ENCODE results near the gene FLAD1.

FLAD1 gene

DNA sequence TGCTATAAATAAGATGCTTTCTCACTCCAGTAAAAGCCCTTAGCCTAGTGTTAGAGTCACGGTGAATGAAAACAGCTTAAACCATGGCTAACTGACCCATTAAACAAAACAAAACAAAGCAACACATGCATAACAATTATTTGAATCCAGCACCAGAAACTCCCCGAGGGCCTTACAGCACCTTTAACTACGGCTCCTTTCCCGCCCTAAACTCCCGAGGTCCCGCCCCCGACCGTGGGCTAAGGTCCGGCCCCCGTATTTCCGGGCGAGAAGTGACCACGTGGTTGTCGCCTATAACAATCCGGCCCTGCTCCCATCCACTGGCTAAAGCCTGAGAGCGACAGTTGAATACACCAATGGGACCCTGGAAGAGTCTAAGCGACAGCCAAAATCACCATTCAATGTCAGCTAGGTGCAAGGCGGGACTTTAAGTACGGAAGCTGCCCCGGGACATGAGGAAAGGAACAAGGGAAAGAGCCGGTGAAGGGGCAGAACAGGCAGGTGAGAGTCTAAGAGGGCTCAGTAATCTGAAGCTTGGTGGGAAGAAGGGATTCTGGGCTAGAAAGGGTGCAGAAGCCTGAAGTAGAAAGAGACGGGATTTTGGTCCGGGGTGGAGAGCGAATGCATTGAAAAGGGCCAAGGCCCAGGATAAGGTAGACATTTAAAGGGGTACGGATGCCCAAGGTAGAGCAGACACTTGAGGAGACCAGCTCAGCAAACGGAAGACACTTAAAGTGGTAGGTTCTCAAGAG lies at the start of gene FLAD1:
Gene FLAD1 (plus strand): TSS at position 448 of the 752 bp plus-strand sequence. CDS start 351 bp downstream, outside the sequence.
- DNase-seq (ENCODE audit: low read depth in 4 of 4, low spot score in 1 of 4): peak; percentile 86 to 96 (median 94)

- no peak for DNase-seq (ENCODE audit: low read depth in 4 of 4, low spot score in 1 of 4)
These were observed 48.7 kb upstream of the FLAD1 start for GRCh38 chr1:154934358-154934948.

GRCh38 chr1:154935749-154936554 lies 47.2 kb upstream of the FLAD1 start:
- DNase-seq (ENCODE audit: low read depth in 4 of 4, low spot score in 1 of 4): no peak

- DNase-seq (ENCODE audit: low read depth in 4 of 4, low spot score in 1 of 4): peak; percentile 81 to 92 (median 88)
These were observed 46.5 kb upstream of the FLAD1 start, which contains the start of gene PMVK for GRCh38 chr1:154936555-154937084. Gene PMVK, minus strand, starts transcription at chr1:154936719. Its CDS starts 34 bp downstream, at chr1:154936685.

- DNase-seq (ENCODE audit: low read depth in 4 of 4, low spot score in 1 of 4): peak; percentile 67 to 84 (median 77)
These were observed 45.8 kb upstream of the FLAD1 start for GRCh38 chr1:154937085-154937987.

DNA sequence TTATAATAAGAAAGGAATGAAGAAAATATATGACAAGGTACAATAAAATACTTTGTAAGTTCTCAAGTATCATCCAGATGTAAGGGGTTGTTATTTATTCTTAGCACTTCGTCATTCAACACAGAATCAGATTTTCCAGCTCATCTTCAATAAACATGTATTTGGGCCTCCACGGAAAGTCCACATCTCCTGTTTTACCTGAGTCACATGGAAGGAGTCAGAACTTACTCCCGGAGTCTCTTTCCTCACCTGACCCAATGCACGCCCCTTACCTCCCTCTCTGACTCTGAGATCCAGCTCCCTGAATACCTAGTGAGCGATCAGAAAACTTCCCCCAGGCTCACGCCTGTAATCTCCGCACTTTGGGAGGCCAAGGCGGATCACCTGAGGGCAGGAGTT lies 45.2 kb upstream of the FLAD1 start:
- DNase-seq (ENCODE audit: low read depth in 4 of 4, low spot score in 1 of 4): no peak

GRCh38 chr1:154938604-154939399 lies 44.3 kb upstream of the FLAD1 start:
- no peak for DNase-seq (ENCODE audit: low read depth in 4 of 4, low spot score in 1 of 4)

DNA sequence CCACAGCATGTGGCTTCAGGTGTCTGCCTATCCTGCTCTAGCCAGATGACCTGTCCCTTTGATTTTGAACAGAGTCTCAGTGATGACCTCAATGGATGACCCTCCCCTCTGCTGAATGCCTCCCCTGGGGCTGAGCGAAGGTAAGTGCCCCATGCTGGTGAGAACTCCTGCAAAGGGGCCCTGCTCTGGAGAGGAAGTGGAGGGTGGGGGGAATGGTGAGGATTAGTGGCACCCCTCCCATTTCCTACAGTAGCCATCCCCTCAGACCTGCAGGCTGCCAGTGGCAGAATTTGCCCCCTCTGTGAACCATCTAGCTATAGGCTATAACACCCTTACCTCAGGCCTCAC lies 43.0 kb upstream of the FLAD1 start:
- DNase-seq (ENCODE audit: low read depth in 4 of 4, low spot score in 1 of 4): no peak

GRCh38 chr1:154940651-154941194 lies 42.4 kb upstream of the FLAD1 start:
- no peak for DNase-seq (ENCODE audit: low read depth in 4 of 4, low spot score in 1 of 4)

- DNase-seq (ENCODE audit: low read depth in 4 of 4, low spot score in 1 of 4): no peak
These were observed 41.7 kb upstream of the FLAD1 start for GRCh38 chr1:154941333-154942013.

- DNase-seq (ENCODE audit: low read depth in 4 of 4, low spot score in 1 of 4): no peak
These were observed 39.3 kb upstream of the FLAD1 start for GRCh38 chr1:154943649-154944400.

DNA sequence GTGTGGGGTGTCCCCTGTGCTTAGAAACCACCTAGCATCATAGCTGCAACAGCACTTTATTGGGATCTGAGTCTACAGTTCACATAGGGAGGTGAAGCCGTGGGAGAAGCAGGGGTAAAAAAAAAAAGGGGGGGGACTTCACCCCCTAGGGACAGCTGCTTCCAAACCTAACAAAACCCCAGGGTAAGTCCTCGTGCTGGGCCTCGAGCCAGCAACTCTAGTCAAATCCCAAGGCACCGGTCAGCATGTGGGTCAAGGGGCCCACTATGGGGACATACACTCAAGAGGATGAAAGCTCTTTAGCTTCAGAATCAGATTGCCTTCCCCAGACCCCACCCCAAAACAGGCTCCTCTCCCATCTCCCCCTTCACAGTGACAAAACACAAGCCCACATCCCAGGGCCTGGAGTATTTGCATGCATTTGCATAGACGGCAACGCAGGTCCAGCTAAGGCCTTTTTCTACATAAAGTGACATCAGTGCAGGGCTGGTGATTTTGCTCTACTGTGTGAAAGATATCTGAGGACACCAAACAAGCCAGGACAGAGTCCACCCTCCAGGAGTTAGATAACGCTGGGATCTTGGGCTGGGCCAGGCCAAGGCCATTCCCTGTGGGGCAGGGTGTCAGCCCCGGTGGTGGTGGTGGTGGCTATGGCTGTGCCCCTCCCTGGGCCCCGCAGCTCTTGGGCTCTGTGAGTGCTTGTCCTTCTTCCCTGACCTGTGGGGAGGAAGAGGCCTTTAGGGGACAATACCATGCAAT lies 38.6 kb upstream of the FLAD1 start:
- DNase-seq (ENCODE audit: low read depth in 4 of 4, low spot score in 1 of 4): no peak

- no peak for DNase-seq (ENCODE audit: low read depth in 4 of 4, low spot score in 1 of 4)
These were observed 37.8 kb upstream of the FLAD1 start for GRCh38 chr1:154945160-154945961.

GRCh38 chr1:154945962-154946850 lies 36.9 kb upstream of the FLAD1 start:
- DNase-seq (ENCODE audit: low read depth in 4 of 4, low spot score in 1 of 4): no peak

DNA sequence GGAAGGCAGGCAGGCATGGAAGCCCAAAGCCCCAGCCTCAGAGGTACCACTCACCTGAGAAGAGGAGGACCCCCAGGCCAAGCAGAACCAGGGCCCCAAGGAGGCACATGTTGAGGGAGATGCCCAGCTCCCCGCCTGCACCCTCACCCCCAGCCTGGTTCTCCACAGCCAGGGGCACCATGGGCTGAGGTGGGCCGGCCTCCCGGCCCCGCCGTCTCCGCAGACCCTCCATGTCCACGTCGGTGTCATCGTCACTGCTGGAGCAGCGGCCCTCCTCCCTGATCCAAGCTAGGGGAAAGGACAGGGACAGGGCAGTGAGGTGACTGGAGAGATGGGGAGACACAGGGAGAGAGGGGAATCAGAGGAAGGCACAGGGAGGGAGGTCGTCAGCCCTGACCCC lies 35.1 kb upstream of the FLAD1 start:
- no peak for DNase-seq (ENCODE audit: low read depth in 4 of 4, low spot score in 1 of 4)

All from stimulated activated CD4-positive, alpha-beta T cell treated with anti-CD3 and anti-CD28 coated beads, Interleukin-1b, Interleukin-23, amount 100 ng/mL, for 24 hours (primary cell).